ENCODE measurements around the gene OGFR.

DNA sequence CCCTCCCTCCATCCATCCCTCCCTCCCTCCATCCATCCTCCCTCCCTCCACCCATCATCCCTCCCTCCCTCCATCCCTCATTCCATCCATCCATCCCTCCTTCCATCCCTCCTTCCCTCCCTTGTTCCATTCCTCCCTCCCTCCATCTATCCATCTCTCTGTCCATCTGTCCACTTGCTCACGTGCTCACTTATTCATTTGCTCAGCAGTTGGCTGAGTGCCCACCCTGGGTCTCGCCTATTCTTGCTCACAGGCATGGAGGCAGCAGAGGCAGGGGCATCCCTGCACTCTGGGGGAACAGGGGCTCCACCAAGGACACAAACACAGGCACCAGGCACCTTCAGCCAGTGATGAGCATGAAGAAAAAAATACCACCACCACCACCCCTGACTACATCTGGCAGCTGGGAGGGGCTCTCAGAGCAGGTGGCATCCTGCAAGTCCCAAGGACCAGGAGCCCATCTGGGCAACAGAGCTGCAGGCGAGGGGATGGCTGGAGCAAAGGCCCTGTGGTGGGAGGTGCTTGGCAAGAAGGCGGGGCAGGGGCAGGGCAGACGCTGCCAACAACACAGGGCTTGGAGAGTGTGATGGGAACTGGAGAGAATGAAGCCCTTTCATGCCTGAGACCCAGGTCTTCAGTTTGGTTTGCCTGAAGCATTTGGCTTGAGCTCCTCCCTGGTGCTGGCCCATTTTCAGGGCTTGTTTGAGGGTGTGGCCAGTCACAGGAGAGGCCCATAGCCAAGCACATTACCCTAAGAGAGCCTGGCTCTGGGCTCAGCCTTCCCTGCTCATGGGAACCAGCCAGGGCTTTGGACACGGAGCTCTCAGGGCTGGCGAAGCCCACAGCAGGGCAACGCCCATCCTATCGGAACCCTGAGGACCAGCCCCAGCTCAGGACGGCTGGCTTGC lies 48.6 kb upstream of the OGFR start:
- TF ChIP-seq EZH2phosphoT487 (IDR thresholded peaks at IDR 0.05; ENCODE audit: borderline replicate concordance, low read length) (no peak), EZH2 (IDR thresholded peaks at IDR 0.05; ENCODE audit: low read length, unreplicated experiment) (no peak)
- TF ChIP-seq, protein P1, sequence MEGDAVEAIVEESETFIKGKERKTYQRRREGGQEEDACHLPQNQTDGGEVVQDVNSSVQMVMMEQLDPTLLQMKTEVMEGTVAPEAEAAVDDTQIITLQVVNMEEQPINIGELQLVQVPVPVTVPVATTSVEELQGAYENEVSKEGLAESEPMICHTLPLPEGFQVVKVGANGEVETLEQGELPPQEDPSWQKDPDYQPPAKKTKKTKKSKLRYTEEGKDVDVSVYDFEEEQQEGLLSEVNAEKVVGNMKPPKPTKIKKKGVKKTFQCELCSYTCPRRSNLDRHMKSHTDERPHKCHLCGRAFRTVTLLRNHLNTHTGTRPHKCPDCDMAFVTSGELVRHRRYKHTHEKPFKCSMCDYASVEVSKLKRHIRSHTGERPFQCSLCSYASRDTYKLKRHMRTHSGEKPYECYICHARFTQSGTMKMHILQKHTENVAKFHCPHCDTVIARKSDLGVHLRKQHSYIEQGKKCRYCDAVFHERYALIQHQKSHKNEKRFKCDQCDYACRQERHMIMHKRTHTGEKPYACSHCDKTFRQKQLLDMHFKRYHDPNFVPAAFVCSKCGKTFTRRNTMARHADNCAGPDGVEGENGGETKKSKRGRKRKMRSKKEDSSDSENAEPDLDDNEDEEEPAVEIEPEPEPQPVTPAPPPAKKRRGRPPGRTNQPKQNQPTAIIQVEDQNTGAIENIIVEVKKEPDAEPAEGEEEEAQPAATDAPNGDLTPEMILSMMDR (conservative IDR thresholded peaks at IDR 0.05; ENCODE audit: low read depth, low read length): no peak

Data from PC-3 (cell line).